KMS-11 (cell line): ENCODE data around the gene PPT1.

Source experiments
- H2AFZ ChIP-seq: fragments of 200-600 bp; sonication (generic); 2 replicates; pipeline ENCODE4 v1.6.1; 2016; ENCODE audit warnings: antibody characterized with exemption, mixed run types, low read depth
- H3K27ac ChIP-seq: fragments of 200-600 bp; sonication (generic); 2 replicates; pipeline ENCODE4 v1.6.1; 2016; ENCODE audit warnings: mild to moderate bottlenecking, mixed run types
- H3K27me3 ChIP-seq: fragments of 200-600 bp; sonication (generic); 2 replicates; pipeline ENCODE4 v1.6.1; 2017; ENCODE audit warnings: mild to moderate bottlenecking, low read depth, mixed run types, moderate library complexity; ENCODE audit not compliant: insufficient read depth
- H3K36me3 ChIP-seq: fragments of 200-600 bp; sonication (generic); 2 replicates; pipeline ENCODE4 v1.6.1; 2017; ENCODE audit warnings: mild to moderate bottlenecking, mixed run types; ENCODE audit not compliant: insufficient read depth
- H3K4me1 ChIP-seq: fragments of 200-600 bp; sonication (generic); 2 replicates; pipeline ENCODE4 v1.6.1; 2016; ENCODE audit warnings: mild to moderate bottlenecking, low read depth, mixed run types; ENCODE audit not compliant: poor library complexity, severe bottlenecking
- H3K4me2 ChIP-seq: fragments of 200-600 bp; sonication (generic); 2 replicates; pipeline ENCODE4 v1.7.0; 2016; ENCODE audit warnings: mild to moderate bottlenecking, mixed run types
- H3K4me3 ChIP-seq: fragments of 200-600 bp; sonication (generic); IDR thresholded peaks from 2 replicates; pipeline ENCODE4 v1.6.1; 2017; ENCODE audit warnings: low read depth, low read length, mixed read lengths; ENCODE audit not compliant: insufficient read depth
- H3K79me2 ChIP-seq: fragments of 200-600 bp; sonication (generic); 2 replicates; pipeline ENCODE4 v1.6.1; 2016; ENCODE audit warnings: low read depth, mixed run types; ENCODE audit not compliant: insufficient read depth
- H3K9ac ChIP-seq: fragments of 200-600 bp; sonication (generic); 2 replicates; pipeline ENCODE4 v1.6.1; 2016; ENCODE audit warnings: mild to moderate bottlenecking, mixed run types
- H4K20me1 ChIP-seq: fragments of 200-600 bp; sonication (generic); 2 replicates; pipeline ENCODE4 v1.6.1; 2016; ENCODE audit warnings: mild to moderate bottlenecking, mixed run types; ENCODE audit not compliant: insufficient read depth
- CTCF ChIP-seq: fragments of 200-600 bp; sonication (generic); conservative IDR thresholded peaks from 2 replicates; pipeline ENCODE4 v1.6.1; 2017; ENCODE audit warnings: low read depth, mild to moderate bottlenecking, antibody characterized with exemption, low read length, moderate library complexity, mixed read lengths

The PPT1 gene

DNA sequence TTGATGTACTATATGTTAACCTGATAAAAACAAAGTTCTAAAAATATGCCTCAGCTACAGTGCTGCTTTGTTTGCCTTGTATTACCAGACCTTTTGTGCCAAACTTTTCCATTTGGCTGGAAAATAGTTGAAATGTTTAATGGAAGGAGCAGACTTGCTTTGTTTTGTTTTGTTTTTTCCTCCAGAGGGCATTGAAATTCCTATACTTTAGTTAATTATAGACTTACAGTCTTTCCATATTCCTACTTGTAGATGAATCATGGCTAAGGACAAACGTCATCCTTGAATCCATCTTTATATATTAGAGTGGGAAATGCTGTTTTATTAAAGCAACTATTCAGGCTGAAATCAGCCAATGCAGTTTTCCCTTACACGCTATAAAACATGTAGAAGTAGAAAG lies 49.8 kb downstream of the PPT1 start:
- Histone ChIP-seq H3K4me1 (peaks cover 26% of the 10 kb centered on the region), H3K27ac (no peak overlapping the region)

DNA sequence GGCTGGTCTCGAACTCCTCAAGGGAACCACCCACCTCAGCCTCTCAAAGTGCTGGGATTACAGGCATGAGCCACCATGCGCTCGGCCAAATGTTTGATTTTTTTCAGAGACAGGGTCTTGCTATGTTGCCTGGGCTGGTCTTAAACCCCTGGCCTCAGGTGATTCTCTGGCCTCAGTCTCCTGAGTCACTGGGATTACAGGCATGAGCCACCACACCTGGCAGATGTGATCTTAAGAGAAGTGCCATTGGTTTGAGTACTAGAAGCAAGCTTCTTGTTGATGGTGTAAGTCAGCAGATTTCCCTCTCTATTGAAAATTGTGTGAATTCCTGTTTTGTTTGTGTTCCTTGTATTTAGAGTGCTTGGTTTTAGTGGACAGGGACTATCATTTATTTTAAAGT lies 51.3 kb downstream of the PPT1 start:
- TF ChIP-seq CTCF, result no peak
- Histone ChIP-seq H3K36me3 (no peaks in the 10 kb centered on the region; the same call in 1 of the 2 replicates), H3K9ac (no peak overlapping the region), H3K4me2 (no peak overlapping the region), H3K4me3 (no peak overlapping the region), H3K27ac (no peak overlapping the region), H3K79me2 (peaks cover 89% of the 10 kb centered on the region), H4K20me1 (no peaks in the 10 kb centered on the region), H3K4me1 (peaks cover 35% of the 10 kb centered on the region), H3K27me3 (no peaks in the 10 kb centered on the region), H2AFZ (no peak overlapping the region)

More for the DNA sequence above, 49.8 kb downstream of the PPT1 start:
- no peaks in the 10 kb centered on the region for H4K20me1 ChIP-seq
- TF ChIP-seq CTCF, result no peak
- H3K79me2 ChIP-seq, result peaks cover 86% of the 10 kb centered on the region
- H3K4me2 ChIP-seq, result no peak overlapping the region
- no peaks in the 10 kb centered on the region; the same call in 1 of the 2 replicates for H3K36me3 ChIP-seq
- H3K27me3 ChIP-seq, result no peaks in the 10 kb centered on the region
- H3K4me3 ChIP-seq, result no peak overlapping the region
- no peak overlapping the region for H2AFZ ChIP-seq
- no peak overlapping the region for H3K9ac ChIP-seq

DNA sequence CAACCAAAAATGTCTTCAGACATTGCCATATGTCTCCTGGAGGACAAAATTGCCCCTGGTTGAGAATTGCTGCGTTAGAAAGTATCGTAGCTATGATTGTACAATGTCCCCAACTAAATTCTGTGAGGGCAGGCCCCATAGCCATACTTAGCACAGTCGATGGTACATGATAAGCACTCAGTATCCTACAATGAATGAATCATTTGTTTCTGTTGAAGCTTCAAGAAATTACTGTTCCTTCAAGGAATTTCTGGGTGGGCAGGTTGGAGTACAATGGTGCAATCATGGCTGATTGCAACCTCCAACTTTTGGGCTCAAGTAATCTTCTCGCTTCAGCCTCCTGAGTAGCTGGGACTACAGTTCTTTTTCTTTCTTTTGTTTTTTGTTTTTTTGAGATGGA lies 51.9 kb downstream of the PPT1 start:
- H3K79me2 ChIP-seq, result peaks cover 86% of the 10 kb centered on the region
- H3K4me1 ChIP-seq, result peaks cover 35% of the 10 kb centered on the region
- no peak overlapping the region for H3K4me2 ChIP-seq
- no peak overlapping the region for H3K4me3 ChIP-seq
- H3K9ac ChIP-seq, result no peak overlapping the region
- H3K27ac ChIP-seq, result no peak overlapping the region
- no peak for TF ChIP-seq CTCF
- no peaks in the 10 kb centered on the region; the same call in 1 of the 2 replicates for H3K36me3 ChIP-seq
- H4K20me1 ChIP-seq, result no peaks in the 10 kb centered on the region
- H3K27me3 ChIP-seq, result no peaks in the 10 kb centered on the region
- H2AFZ ChIP-seq, result no peak overlapping the region

- H3K79me2 ChIP-seq, result peaks cover 76% of the 10 kb centered on the region
- H3K27me3 ChIP-seq, result no peaks in the 10 kb centered on the region
- peaks cover 39% of the 10 kb centered on the region for H3K4me1 ChIP-seq
- no peak for TF ChIP-seq CTCF
- H3K4me3 ChIP-seq, result no peak overlapping the region
- no peaks in the 10 kb centered on the region; the same call in 1 of the 2 replicates for H3K36me3 ChIP-seq
- H3K27ac ChIP-seq, result no peak overlapping the region
- no peak overlapping the region for H2AFZ ChIP-seq
- no peaks in the 10 kb centered on the region for H4K20me1 ChIP-seq
- H3K9ac ChIP-seq, result no peak overlapping the region
- no peak overlapping the region for H3K4me2 ChIP-seq
Observed at GRCh38 chr1:40044110-40044509, 52.9 kb downstream of the PPT1 start.

DNA sequence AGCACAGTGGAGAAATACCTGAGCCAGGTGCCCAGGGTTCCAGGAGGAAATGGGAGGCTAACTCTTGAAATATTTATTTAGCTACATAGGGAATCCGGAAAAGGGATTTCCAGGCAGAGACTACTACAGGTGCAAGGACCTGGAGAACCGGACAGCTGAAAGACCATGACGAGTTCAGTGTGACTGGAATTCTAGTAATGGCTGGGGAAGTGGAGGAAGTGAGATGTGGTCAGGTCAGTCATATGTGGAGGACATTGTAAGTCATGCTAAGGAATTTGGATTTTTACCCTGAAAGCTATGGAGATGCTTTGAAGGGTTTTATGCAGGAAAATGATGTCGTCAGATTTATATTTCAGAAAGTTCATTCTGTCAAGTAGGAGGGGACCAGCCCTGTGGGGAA lies 54.7 kb downstream of the PPT1 start:
- Histone ChIP-seq H3K79me2 (peaks cover 66% of the 10 kb centered on the region), H3K4me1 (peaks cover 41% of the 10 kb centered on the region), H3K9ac (no peak overlapping the region), H2AFZ (no peak overlapping the region), H3K36me3 (no peaks in the 10 kb centered on the region; the same call in 1 of the 2 replicates), H3K4me3 (no peak overlapping the region), H4K20me1 (no peaks in the 10 kb centered on the region), H3K27ac (no peak overlapping the region), H3K4me2 (no peak overlapping the region), H3K27me3 (no peaks in the 10 kb centered on the region)
- TF ChIP-seq CTCF, result no peak
